Left cardiac atrium (tissue), 4 donors: Measurements from ENCODE around the gene CCL3. TPM values are rescaled to one million over a fixed set of nuclear protein-coding genes. Genes with fewer than 3 reads are reported as not detected.
A peak's percentile ranks its signal among the peaks of the same experiment; 100 is the strongest.
"Not testable (repeated sequence)": the region's sequence is repeated elsewhere in the genome, so short reads cannot be mapped to it uniquely, and the experiment has no call there.

Experiments
- ATAC-seq, 2 donors: fragments of 200-7000 bp; cut with Tn5 transposase; one replicate each; pipeline ENCODE4 v1.9.1; 2020; ENCODE audit warnings: mild to moderate bottlenecking in 2 of 2, moderate library complexity in 2 of 2
- DNase-seq: peaks from one replicate; pipeline ENCODE4 v3.0.0-alpha.2; 2020
- intact Hi-C, 2 donors: fragments of 100-400 bp; cut with DNase I; formaldehyde crosslinking; loops; one replicate each; pipeline versions ENCODE4 v1.14.1 to v1.15.1; 2022 to 2023
- total RNA-seq, 2 donors: library from RNA; stranded (reverse); fragmentation: NEBNext Ultra II Directional; extraction: Animal tissue kit (Norgen Biotek cat#: 25700); gene quantifications; one replicate each; pipeline ENCODE4 v1.2.1, GENCODE V29; 2021
- donor health status: DM: no; HTN: yes; CAD: no.
- donor health status: DM: no; HTN: yes; CAD: no; lungs with severe emphysema.
- donor health status: DM: yes; HTN: yes; CAD: no.
- donor health status: Dilated cardiomyopathy.

CCL3 gene
- total RNA-seq, 2 donors from 2014 or later: 0.82 to 1.1 TPM

GRCh38 chr17:36118477-36119353, 28.8 kb upstream of the CCL3 start:
- ATAC-seq: no peak
- intact Hi-C loops: no loop called here

GRCh38 chr17:36117505-36118382, 27.8 kb upstream of the CCL3 start:
- no peak for DNase-seq
- no peak for ATAC-seq
- intact Hi-C loops: no loop called here

More at GRCh38 chr17:36118477-36119353, 28.8 kb upstream of the CCL3 start:
- DNase-seq: no peak

GRCh38 chr17:36115649-36115977, 25.7 kb upstream of the CCL3 start:
- intact Hi-C loops, ATAC-seq, DNase-seq: not testable (repeated sequence)

GRCh38 chr17:36114971-36115648, 25.2 kb upstream of the CCL3 start:
- ATAC-seq, intact Hi-C loops, DNase-seq: not testable (repeated sequence)

- ATAC-seq, DNase-seq, intact Hi-C loops: not testable (repeated sequence)
Measured at GRCh38 chr17:36113131-36113530, 23.2 kb upstream of the CCL3 start.

GRCh38 chr17:36112572-36112971, 22.6 kb upstream of the CCL3 start:
- DNase-seq (no peak), ATAC-seq (no peak)
- intact Hi-C loops: no loop called here

GRCh38 chr17:36111068-36111490, 21.1 kb upstream of the CCL3 start:
- DNase-seq: no peak
- intact Hi-C loops: no loop called here
- ATAC-seq: no peak

- intact Hi-C loops, DNase-seq: not testable (repeated sequence)
- peak in 1 of 2 donors; percentile 31 for ATAC-seq
Measured at GRCh38 chr17:36108265-36108664, 18.3 kb upstream of the CCL3 start.

GRCh38 chr17:36107660-36108059, 17.7 kb upstream of the CCL3 start:
- intact Hi-C loops: no loop called here
- ATAC-seq (peak in 1 of 2 donors; percentile 57), DNase-seq (no peak)

- DNase-seq: no peak
- no peak for ATAC-seq
- intact Hi-C loops: no loop called here
Measured at GRCh38 chr17:36106493-36106835, 16.5 kb upstream of the CCL3 start.

GRCh38 chr17:36105781-36106492, 16.0 kb upstream of the CCL3 start:
- no peak for ATAC-seq

GRCh38 chr17:36104701-36105181, 14.8 kb upstream of the CCL3 start:
- ATAC-seq (no peak), DNase-seq (no peak)
- intact Hi-C loops: no loop called here

More at GRCh38 chr17:36105781-36106492, 16.0 kb upstream of the CCL3 start:
- no peak for DNase-seq
- intact Hi-C loops: no loop called here

GRCh38 chr17:36104246-36104645, 14.3 kb upstream of the CCL3 start:
- ATAC-seq: peak in 1 of 2 donors; percentile 12
- intact Hi-C loops, DNase-seq: not testable (repeated sequence)

GRCh38 chr17:36103401-36103975, 13.5 kb upstream of the CCL3 start, which contains the start of gene CCL4:
TSS of gene CCL4 (plus strand) at chr17:36103827. CDS start at chr17:36103906, 79 bp downstream.
- intact Hi-C loops, DNase-seq: not testable (repeated sequence)
- peak; percentile 63 to 79 for ATAC-seq

GRCh38 chr17:36099004-36099403, 9.1 kb upstream of the CCL3 start:
- intact Hi-C loops, DNase-seq, ATAC-seq: not testable (repeated sequence)

GRCh38 chr17:36095992-36096391, 6.0 kb upstream of the CCL3 start:
- DNase-seq (no peak), ATAC-seq (no peak)
- intact Hi-C loops: no loop called here

GRCh38 chr17:36094746-36095145, 4.8 kb upstream of the CCL3 start:
- ATAC-seq (no peak), DNase-seq (no peak)
- intact Hi-C loops: no loop called here

GRCh38 chr17:36094232-36094631, 4.3 kb upstream of the CCL3 start:
- intact Hi-C loops: no loop called here
- no peak for ATAC-seq
- DNase-seq: no peak
